CD1c-positive myeloid dendritic cell (primary cell): ENCODE results near the gene XRN2.

Experiments
- DNase-seq: peaks from one replicate; pipeline ENCODE4 v3.0.0-alpha.2; 2016; ENCODE audit errors: extremely low spot score

XRN2 gene, protein sequence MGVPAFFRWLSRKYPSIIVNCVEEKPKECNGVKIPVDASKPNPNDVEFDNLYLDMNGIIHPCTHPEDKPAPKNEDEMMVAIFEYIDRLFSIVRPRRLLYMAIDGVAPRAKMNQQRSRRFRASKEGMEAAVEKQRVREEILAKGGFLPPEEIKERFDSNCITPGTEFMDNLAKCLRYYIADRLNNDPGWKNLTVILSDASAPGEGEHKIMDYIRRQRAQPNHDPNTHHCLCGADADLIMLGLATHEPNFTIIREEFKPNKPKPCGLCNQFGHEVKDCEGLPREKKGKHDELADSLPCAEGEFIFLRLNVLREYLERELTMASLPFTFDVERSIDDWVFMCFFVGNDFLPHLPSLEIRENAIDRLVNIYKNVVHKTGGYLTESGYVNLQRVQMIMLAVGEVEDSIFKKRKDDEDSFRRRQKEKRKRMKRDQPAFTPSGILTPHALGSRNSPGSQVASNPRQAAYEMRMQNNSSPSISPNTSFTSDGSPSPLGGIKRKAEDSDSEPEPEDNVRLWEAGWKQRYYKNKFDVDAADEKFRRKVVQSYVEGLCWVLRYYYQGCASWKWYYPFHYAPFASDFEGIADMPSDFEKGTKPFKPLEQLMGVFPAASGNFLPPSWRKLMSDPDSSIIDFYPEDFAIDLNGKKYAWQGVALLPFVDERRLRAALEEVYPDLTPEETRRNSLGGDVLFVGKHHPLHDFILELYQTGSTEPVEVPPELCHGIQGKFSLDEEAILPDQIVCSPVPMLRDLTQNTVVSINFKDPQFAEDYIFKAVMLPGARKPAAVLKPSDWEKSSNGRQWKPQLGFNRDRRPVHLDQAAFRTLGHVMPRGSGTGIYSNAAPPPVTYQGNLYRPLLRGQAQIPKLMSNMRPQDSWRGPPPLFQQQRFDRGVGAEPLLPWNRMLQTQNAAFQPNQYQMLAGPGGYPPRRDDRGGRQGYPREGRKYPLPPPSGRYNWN

DNA sequence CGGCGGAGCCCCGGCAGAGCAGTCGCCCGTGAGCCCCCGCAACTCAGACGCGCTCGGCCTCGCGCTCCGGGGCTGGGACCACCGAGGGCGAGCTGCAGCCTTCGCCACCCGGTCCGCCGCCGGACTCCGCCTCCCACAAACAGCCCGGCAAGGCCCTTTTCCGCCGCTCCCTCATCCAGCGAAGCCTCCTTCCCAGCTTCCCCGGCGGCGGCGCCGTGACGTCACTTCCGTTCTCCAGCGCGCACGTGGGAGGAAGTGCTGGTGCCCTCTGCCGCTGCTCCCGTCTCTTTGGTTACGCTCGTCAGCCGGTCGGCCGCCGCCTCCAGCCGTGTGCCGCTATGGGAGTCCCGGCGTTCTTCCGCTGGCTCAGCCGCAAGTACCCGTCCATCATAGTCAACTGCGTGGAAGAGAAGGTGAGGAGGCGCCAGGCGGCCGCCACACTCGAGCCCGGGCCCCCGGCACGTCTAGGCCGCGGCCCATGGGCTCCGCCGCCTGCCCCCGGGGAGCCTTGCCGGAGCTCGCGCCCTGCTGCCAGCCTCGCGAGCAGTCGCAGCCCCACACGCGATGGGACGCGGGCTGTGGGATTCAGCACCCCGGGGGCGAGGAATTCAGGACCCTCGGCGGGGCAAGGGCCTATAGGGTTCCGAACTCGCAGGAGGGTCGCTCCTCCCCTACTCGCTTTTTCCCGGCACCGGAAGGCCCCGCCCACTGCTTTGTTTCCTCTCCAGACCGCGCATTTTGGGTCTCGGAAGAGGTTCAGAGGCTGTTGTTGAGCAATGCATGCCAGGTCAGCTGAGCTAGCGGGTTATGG, at the start of gene XRN2:
Gene XRN2, plus strand, starts transcription at position 271 of the 811 bp plus-strand sequence. Its CDS starts 68 bp downstream, at position 339.
- DNase-seq, result peak; percentile 98

DNA sequence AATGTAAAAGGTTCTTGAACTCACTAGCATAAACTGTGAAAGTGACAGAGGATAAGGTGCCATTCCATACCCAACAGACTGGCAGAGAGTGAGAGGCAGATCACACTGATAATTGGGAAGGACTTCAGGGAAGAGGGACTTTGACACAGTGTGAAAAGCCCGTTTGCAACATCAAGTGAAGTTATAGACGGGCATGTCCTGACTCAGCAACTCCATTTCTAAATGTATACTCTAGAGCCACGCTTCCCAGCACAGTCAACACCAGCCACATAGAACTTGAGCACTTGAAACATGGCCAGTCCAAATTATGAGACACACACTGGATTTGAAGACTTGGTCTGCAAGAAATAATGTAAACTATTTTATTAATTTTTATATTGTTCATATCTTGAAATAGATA, 45.9 kb upstream of the XRN2 start:
- no peak for DNase-seq

DNA sequence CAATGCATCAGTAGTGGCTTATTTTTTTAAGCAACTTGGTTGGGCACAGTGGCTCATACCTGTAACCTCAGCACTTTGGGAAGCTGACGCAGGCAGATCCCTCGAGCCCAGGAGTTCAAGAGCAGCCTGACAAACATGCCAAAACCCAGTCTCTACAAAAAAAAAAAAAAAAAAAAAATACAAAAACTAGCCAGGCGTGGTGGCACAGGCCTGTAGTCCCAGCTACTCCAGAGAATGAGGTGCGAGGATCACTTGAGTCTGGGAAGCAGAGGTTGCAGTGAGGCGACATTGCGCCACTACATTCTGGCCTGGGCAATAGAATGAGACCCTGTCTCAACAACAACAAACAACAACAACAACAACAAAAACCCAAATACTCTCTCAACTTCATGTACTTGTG, 44.7 kb upstream of the XRN2 start:
- no peak for DNase-seq

DNA sequence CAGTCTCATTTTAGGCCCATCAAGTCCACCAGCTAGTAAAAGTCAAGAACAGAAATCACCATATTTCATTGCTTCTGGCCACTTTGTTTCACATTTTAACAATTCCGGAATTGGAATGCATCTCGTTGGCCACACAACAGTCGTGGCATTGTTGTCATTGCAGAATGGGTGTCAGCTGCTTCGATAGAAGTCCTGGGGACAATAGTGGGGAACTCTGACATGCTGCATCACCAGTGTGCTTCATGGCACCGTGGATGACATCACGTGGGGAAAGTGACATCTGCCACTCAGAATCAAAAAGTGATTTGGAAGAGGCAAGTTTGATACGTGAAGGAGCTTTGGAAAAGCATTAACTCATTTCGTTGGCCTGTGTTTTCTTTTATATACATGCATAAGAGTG, 43.8 kb upstream of the XRN2 start:
- no peak for DNase-seq

DNA sequence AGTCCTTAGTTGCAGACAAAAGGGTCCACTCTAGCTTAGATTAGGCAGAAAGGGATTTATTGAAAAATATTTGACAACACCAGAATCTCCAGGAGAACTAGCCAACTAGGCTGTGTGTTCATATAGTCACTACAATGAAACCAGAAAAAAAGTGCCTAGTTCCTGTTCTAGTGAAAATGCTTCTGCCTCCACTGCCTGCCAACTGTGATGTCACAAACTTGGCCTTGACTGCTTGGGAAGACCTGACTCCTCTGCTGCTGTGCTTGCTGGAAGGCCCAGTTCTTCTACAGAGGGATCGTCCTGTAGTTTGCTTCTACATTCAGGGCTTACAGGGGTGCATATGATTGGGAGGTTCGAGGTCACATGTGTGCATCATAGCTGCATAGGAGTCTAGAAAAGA, 40.3 kb upstream of the XRN2 start:
- DNase-seq, result peak; percentile 41

DNA sequence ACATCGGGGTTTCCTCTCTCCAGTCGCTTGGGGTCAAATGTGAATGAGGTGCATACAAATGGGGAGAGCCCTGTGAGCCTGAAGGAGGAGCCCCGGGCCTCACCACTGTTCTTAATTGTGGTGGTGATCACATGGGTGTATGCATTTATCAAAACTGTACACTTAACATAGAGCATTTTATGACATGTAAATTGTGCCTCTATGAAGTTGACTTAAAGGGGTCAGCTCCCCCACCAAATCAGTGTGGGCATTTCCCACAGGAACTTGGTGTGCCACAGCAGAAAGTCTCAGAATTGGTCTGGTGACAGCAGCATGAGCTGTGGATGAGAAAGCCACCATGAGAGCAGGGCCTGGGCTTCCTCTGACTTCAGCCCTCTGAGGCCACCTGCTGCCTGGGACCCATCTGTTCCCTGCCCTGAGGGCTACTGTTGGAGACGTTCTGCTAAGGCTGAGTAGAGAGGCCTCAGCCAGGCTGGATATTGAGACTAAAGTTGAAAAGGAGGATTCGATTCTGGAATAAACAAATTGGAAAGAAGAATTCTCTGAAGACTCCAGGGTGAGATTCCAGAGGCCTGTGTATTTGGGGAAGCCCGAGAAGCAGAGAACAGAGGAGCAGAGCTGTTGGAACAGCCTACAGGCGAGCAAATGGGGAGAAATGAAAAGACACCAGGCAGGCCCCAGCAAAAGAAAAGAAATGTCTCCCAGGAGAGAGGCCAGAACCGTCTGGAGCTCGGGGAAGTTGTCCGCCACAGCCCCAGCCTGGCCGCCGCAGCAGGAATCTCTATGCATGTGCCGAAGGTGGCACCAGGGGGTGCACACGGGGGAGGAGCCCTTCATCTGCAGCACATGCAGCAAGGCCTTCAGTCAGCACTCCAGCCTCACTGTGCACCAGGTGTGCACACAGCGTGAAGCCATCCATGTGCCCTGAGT, 37.6 kb upstream of the XRN2 start:
- no peak for DNase-seq

DNA sequence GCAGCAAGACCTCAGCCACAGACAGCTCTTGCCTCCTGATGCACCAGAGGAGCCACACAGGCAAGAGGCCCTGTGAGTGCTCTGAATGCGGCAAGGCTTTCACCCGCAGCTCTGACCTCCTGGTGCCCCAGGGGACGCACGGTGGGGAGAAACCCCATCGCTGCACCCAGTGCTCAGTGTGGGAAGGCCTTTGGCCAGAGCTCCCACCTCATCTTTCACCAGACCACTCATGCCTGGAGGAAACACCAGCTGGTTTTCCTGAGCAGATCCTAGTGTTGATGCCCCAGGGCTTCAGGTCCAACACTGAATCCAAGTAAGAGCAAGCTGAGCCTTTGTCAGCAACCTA, 37.0 kb upstream of the XRN2 start:
- DNase-seq, result no peak

DNA sequence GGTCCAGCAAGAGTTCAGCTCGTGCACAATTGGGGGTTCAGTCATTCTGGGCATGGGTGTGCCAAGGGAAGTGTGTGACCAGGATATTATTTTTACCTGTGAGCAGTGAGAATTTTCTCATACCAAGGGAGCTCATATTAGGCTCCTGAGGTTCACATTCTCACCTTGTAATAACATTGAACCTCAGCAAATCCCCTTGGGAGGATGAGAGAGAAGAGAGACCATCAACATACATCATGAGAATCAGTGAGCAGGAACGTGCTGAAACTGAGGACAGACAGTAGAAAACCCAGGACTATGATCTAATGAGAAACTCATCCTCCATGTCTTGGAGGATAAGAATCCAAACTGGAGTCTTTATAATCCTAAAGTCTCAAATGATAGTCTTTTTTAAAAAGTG, 33.4 kb upstream of the XRN2 start:
- no peak for DNase-seq

DNA sequence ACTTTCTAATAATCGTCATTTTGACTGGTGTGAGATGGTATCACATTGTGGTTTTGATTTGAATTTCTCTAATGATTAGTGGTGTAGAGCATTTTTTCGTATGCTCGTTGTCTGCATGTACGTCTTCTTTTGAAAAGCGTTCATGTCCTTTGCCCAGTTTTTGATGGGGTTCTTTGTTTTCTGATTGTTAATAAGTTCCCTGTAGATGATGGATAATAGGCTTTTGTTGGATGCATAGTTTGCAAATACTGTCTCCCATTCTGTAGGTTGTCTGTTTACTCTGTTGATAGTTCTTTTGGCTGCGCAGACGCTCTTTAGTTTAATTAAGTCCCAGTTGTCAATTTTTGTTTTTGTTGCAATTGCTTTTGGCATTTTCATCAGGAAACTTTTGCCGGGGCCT, 32.3 kb upstream of the XRN2 start:
- DNase-seq, result no peak

DNA sequence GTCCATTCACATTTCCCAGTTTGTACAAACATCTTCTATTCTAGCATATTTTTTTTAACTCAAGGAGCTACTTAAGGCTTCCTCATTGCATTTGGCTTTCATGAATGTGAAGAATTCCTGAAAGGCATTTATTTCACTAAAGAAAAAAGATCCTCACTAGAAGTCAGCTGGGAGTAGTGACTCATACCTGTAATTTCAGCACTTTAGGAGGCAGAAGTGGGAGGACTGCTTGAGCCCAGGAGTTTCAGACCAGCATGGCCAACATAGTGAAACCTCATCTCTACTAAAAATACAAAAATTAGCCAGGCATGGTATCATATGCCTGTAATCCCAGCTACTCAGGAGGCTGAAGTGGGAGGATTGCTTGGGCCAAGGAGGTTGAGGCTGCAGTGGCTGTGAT, 30.9 kb upstream of the XRN2 start:
- no peak for DNase-seq

DNA sequence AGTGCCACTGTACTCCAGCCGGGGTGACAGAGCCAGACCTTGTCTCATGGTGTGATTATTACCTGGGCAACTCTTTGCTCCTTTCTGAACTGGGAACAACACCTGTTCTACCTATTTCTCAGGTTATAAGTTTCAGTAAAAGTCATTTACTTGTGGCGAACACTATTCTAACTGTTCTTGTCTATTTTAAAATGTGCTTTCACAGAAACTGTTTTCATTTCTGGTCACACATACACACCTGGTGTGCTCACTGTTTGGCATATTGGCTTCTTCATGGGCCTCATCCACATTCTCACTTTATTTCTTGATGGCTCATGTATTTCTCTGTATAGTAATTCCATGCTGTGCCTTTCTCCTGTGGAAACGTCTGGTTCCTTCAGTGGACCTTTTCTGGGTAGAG, 30.5 kb upstream of the XRN2 start:
- DNase-seq, result no peak

DNA sequence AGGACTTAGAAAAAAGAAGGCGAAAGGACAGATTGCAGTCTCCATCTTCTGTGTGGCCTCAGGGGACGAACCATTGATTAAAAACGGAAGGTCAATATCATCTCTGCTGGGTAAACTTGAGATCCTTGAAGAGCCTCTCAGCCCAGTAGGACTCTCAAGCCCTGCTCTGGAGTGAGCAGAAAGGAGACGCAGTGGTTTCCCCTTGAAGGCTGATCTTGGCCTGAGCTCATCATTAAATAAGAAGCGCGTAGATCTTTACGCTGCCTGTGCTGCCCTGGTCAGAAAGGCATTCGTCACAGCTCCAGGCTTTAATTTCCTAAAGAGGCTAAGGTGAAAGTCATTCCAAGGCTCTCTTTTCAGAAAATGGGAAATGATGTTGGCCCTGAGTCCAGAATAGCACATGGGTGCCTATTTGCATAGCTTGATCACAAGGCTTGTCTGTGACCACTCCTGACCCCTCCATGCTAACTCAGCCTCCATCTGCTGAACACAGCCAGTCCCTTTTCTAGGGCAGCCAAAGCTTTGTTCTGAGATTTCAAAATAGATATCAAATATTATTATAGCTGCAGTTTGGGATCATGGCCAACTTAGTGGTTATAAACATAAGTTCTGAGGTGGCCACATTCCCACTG, 29.3 kb upstream of the XRN2 start:
- no peak for DNase-seq

DNA sequence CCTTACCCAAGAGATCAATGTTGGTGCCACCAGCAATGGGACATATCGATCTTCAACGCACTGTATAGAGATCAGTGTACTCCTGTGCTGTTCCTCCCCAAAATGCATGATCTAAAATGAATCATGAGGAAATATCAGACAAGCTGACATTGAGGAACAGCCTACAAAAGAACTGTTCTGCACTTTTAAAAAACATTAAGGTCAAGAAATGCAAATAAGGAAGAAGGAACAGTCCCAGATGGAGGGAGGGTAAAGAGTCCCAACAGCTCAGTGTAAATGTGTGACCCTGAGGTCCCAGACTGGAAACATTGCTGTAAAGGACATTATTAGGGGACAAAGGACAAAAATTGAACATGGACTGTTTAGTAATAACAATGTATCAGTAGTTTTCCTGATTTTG, 24.3 kb upstream of the XRN2 start:
- DNase-seq, result no peak

DNA sequence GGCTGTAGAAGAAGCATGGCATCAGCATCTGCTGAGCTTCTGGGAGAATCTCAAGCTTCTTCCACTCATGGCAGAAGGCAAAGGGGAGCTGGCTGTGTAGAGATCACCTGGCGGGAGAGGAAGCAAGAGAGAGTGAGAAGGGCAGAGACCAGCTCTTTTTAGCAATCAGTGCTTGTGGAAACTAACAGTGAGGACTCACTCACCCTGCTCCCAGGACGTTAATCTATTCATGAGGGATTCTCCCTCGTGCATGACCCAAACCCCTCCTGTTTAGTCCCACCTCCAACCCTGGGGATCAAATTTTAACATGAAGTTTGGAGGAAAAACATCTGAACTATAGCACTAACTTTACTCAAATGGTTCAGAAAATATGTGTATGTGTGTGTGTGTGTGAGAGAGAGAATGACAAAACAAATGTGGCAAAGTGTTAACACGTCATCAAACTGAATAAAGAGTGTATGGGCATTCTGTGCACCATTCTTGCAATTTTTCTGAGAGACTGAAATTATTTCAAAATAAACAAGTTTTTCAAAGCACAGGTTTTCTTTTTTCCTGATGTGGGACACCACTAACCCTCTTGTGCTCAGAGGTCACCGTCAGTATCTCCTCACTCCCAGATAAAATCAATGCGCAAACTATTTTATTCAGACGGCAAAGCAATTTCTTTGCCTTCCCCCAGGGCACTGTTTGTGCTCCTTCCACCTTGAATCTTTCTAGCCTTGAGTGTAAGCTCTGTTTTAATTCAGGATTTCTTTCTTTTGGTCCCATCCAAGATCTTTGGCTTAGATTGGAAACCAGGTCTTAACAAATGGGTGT, 23.2 kb upstream of the XRN2 start:
- no peak for DNase-seq

DNA sequence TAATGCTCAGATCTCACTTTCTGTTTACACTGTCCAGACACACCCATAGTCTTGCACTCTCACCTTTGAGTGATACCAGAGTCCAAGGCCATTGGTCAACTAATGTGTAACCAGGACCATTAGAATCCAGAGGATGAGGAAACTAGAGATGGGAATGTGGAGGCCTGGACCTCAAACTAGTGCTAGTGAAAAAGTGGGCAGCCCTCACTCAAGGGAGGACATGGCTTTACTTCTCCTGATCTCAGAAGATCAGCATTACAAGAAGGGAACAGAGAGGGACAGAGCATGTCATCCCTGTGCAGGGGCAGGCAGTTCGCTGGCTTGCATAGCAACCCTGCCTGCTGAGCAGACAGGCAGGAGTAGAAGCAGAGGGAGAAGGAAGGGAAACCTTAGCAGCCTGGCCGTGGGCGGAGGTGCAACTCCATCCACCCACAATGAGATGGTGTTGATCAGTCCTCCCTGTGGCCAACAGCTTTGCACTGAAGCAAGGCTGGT, 22.6 kb upstream of the XRN2 start:
- DNase-seq, result peak; percentile 40

DNA sequence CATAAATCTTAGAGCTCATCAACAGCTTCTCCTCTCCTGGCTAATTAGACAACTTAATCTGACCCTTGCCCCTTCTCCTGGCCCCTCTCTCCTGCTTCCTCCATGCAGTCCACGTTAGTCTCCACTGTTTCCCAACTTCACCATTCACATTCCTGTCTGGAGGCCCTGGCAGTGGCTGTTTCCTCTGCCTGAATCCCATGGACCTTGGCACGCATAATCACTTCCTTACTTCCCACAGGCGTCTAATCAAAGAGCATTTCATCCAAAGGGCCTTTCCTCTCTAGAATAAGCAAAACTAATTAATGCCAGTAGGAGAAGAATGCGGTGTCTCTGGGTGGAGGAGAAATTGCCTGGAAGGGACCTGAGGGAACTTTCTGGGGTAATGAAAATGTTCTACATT, 16.4 kb upstream of the XRN2 start:
- DNase-seq, result no peak

DNA sequence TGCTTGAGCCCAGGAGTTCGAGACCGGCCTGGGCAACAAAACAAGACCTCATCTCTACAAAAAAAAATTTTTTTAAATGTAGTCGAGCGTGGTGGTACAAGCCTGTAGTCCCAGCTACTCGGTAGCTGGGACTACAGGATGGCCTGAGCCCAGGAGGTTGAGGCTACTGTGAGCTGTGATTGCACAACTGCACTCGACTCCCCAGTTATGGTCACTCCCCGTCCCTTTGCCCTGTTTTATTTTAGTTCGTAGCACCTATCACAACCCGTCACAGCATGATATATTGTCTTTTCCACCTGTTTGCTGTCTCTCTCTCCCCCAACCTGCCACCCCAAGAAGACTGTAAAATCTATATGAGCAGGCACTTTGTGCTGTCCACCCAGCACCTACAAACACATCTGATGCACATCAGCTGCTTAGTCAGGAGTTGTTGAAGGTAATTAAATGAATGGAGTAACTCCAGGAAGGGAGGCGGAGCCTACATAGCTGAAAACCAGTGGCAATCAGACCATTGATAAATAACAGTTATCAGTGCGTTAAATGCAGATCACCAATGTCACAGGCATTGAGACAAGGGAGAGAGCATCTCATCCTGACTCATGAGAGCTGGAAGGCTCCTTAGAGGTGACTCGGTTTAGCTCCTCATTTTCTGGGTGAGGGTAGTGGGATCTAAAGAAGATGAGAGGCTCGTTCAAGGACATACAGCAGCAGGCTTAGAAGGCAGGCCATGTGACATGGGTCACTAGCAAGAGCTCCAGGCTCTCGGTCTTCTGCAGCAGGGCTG, 14.4 kb upstream of the XRN2 start:
- no peak for DNase-seq

DNA sequence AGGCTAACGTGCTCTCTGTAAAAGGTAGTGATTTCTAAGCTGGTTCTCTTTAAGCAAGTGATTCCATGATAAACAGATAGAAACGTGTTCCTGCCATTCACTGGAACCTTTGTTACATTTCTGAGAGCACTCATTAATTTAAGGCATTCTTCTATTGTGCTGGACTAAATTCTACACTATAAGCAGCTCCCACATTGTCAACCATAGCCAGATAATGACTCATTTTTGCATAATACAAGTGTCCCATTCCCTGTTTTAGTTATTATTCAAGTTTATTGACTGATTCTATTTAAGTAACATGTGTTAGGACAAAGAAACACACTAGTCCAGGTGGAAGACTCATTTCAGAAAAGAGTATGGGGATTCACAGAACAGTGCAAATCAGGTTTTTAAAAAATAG, 13.5 kb upstream of the XRN2 start:
- DNase-seq, result no peak

DNA sequence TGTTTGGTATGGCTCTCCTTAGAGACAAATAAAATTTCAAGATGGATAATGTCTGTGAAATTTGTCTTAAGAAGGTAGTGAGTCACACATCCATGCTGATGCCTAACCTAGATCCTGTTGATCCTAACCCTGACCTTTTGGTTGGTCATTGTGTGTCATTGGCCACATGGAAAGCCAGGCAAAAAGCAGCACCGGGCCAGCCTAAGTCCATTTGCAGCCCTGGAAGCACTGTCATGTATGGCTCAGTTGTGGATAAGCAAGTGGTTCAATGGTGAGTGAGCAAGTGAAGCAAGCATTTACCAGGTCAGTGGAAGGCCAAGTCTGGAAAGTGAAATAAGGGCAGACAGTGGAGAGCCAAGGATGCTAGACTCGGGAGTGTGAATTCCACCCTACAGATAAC, 12.1 kb upstream of the XRN2 start:
- DNase-seq, result no peak
